AG04450 (cell line): ENCODE measurements around the gene BBS5. TPM values are rescaled to one million over a fixed set of nuclear protein-coding genes. Genes with fewer than 3 reads are reported as not detected.
A peak's percentile ranks its signal among the peaks of the same experiment; 100 is the strongest.

Experiments
- CTCF ChIA-PET: fragments of 300-600, 350-600 bp; formaldehyde crosslinking; extraction: SDS; loops from one replicate; lab custom pipeline; 2022; ENCODE audit warnings: antibody characterized with exemption, inconsistent platforms; lab: Charles Lee
- POLR2A ChIA-PET: fragments of 350-600 bp; formaldehyde crosslinking; extraction: SDS; loops from one replicate; lab custom pipeline; 2021; ENCODE audit warnings: antibody characterized with exemption, inconsistent platforms; lab: Yijun Ruan, JAX
- DNase-seq: peaks from one replicate; pipeline ENCODE4 v3.0.0-alpha.2; 2011; ENCODE audit warnings: low read depth, low spot score
- H3K27ac ChIP-seq: one replicate; pipeline ENCODE4 v1.5.1; 2012; ENCODE audit warnings: low read depth, low read length, control low read depth
- H3K27me3 ChIP-seq: one replicate; pipeline ENCODE4 v1.6.0; 2012; ENCODE audit warnings: low read length; ENCODE audit not compliant: control insufficient read depth, insufficient read depth
- H3K4me3 ChIP-seq: 2 replicates; pipeline ENCODE4 v1.5.1; 2011; ENCODE audit warnings: mild to moderate bottlenecking, low read depth, low read length, control low read depth
- H3K9me3 ChIP-seq: 2 replicates; pipeline ENCODE4 v1.5.1; 2012; ENCODE audit warnings: low read length; ENCODE audit not compliant: control insufficient read depth, insufficient read depth
- CTCF ChIP-seq: IDR thresholded peaks from 2 replicates; pipeline ENCODE4 v1.5.1; 2011; ENCODE audit warnings: low read depth, low read length, control low read depth, inconsistent platforms
- polyA plus RNA-seq: library from polyadenylated mRNA; depleted of rRNA; stranded (reverse); fragments of >200 nt; gene quantifications from 2 replicates; pipeline ENCODE4 v1.2.3, GENCODE V29; 2011

The BBS5 gene
- polyA plus RNA-seq, 1 experiment = 2.0 TPM

- no peak for TF ChIP-seq CTCF
- DNase-seq = no peak
- ChIA-PET CTCF (interaction anchor here (1.3 to 1.8 kb wide), 2 partner anchors 8 to 58 kb away, joined by 3 to 4 read pairs; no protein-coding TSS in a partner anchor), POLR2A (no interaction called here)
- H3K4me3 ChIP-seq = no peak overlapping the region
- H3K27me3 ChIP-seq = no peaks in the 10 kb centered on the region
- no peak overlapping the region for H3K27ac ChIP-seq
- no peaks in the 10 kb centered on the region for H3K9me3 ChIP-seq
Observed at GRCh38 chr2:169469952-169470572, 9.2 kb upstream of the BBS5 start.

- Histone ChIP-seq H3K27me3 (no peaks in the 10 kb centered on the region), H3K9me3 (no peaks in the 10 kb centered on the region), H3K4me3 (no peak overlapping the region), H3K27ac (no peak overlapping the region)
- ChIA-PET CTCF (interaction anchor here (1.1 to 1.3 kb wide), 2 partner anchors 20 to 21 kb away, joined by 3 to 4 read pairs; no protein-coding TSS in a partner anchor), POLR2A (no interaction called here)
- TF ChIP-seq CTCF = no peak
- no peak for DNase-seq
Observed at GRCh38 chr2:169472249-169472648, 7.0 kb upstream of the BBS5 start.

GRCh38 chr2:169476459-169476858 is 2.8 kb upstream of the BBS5 start:
- no peak for DNase-seq
- Histone ChIP-seq H3K4me3 (no peak overlapping the region), H3K27me3 (no peaks in the 10 kb centered on the region), H3K27ac (no peak overlapping the region), H3K9me3 (no peaks in the 10 kb centered on the region; the same call in 1 of the 2 replicates)
- no peak for TF ChIP-seq CTCF
- ChIA-PET POLR2A (no interaction called here), CTCF (interaction anchor here (0.7 kb wide), 2 partner anchors 24 to 405 kb away, joined by 3 to 6 read pairs; no protein-coding TSS in a partner anchor)

GRCh38 chr2:169478339-169478738 is 955 bp upstream of the BBS5 start:
- ChIA-PET POLR2A (no interaction called here), CTCF (interaction anchor here (0.6 to 3.7 kb wide), 5 partner anchors 9 to 330 kb away, joined by 3 to 11 read pairs (median 3); no protein-coding TSS in a partner anchor)
- no peak for DNase-seq
- no peaks in the 10 kb centered on the region; the same call in 1 of the 2 replicates for H3K9me3 ChIP-seq
- no peak for TF ChIP-seq CTCF
- no peaks in the 10 kb centered on the region for H3K27me3 ChIP-seq
- H3K4me3 ChIP-seq = no peak overlapping the region
- H3K27ac ChIP-seq = peak overlapping the region; percentile 77

- no peak for TF ChIP-seq CTCF
- H3K4me3 ChIP-seq = peak overlapping the region; percentile 78
- peak overlapping the region; percentile 77 for H3K27ac ChIP-seq
- no peaks in the 10 kb centered on the region for H3K27me3 ChIP-seq
- H3K9me3 ChIP-seq = no peaks in the 10 kb centered on the region; the same call in 1 of the 2 replicates
- CTCF ChIA-PET = interaction anchor here (0.6 to 3.7 kb wide), 11 partner anchors 9 to 399 kb away, joined by 3 to 11 read pairs (median 4); no protein-coding TSS in a partner anchor
- no peak for DNase-seq
- POLR2A ChIA-PET = no interaction called here
Observed at GRCh38 chr2:169478745-169479256, 493 bp upstream of the BBS5 start.
